SK-N-MC (cell line): ENCODE measurements around the gene IPPK.

Experiments
- EZH2 ChIP-seq: fragments of 200-600 bp; sonication (generic); IDR thresholded peaks from one replicate; pipeline ENCODE4 v1.6.1; 2017; ENCODE audit warnings: antibody characterized with exemption
- FOXP2 ChIP-seq: optimal IDR thresholded peaks from 2 replicates; pipeline ENCODE3; 2011; ENCODE audit warnings: mild to moderate bottlenecking, moderate library complexity; ENCODE audit not compliant: insufficient read depth; ENCODE audit errors: extremely low read length, control extremely low read depth
- POLR2AphosphoS5 ChIP-seq: IDR thresholded peaks from 2 replicates; pipeline ENCODE4 v1.6.1; 2012; ENCODE audit warnings: mild to moderate bottlenecking, low read depth, low read length, borderline replicate concordance

- no peak for TF ChIP-seq EZH2
- no peak for TF ChIP-seq POLR2AphosphoS5
- no peak for TF ChIP-seq FOXP2
Measured at GRCh38 chr9:92716557-92716956, 46.6 kb upstream of the IPPK start.
